Nephron progenitor cell (in vitro differentiated cells): Measurements from ENCODE around the gene TMEM234.

Experiments used
- DNase-seq: peaks from one replicate; pipeline ENCODE4 v3.0.0; 2021
- H3K27ac Mint-ChIP-seq: 2 replicates; pipeline ENCODE4 v1.8.0; 2021; ENCODE audit warnings: mild to moderate bottlenecking, moderate library complexity, mixed read lengths
- H3K27me3 Mint-ChIP-seq: 2 replicates; pipeline ENCODE4 v1.8.0; 2021; ENCODE audit warnings: mild to moderate bottlenecking, low read depth, mixed read lengths; ENCODE audit not compliant: poor library complexity
- H3K36me3 Mint-ChIP-seq: 2 replicates; pipeline ENCODE4 v1.8.0; 2021; ENCODE audit warnings: low read depth, mixed read lengths
- H3K4me1 Mint-ChIP-seq: 2 replicates; pipeline ENCODE4 v1.8.0; 2021; ENCODE audit warnings: mixed read lengths
- H3K4me3 Mint-ChIP-seq: 2 replicates; pipeline ENCODE4 v1.8.0; 2021; ENCODE audit warnings: mild to moderate bottlenecking, moderate library complexity, mixed read lengths
- H3K9me3 Mint-ChIP-seq: 2 replicates; pipeline ENCODE4 v1.8.0; 2021; ENCODE audit warnings: mild to moderate bottlenecking, moderate library complexity, mixed read lengths
- TF ChIP-seq, protein P1 (sequence below): fragments of 200-600 bp; sonication (generic); IDR thresholded peaks from 2 replicates; pipeline ENCODE4 v1.5.0; 2021; ENCODE audit warnings: antibody characterized with exemption

Gene TMEM234

DNA sequence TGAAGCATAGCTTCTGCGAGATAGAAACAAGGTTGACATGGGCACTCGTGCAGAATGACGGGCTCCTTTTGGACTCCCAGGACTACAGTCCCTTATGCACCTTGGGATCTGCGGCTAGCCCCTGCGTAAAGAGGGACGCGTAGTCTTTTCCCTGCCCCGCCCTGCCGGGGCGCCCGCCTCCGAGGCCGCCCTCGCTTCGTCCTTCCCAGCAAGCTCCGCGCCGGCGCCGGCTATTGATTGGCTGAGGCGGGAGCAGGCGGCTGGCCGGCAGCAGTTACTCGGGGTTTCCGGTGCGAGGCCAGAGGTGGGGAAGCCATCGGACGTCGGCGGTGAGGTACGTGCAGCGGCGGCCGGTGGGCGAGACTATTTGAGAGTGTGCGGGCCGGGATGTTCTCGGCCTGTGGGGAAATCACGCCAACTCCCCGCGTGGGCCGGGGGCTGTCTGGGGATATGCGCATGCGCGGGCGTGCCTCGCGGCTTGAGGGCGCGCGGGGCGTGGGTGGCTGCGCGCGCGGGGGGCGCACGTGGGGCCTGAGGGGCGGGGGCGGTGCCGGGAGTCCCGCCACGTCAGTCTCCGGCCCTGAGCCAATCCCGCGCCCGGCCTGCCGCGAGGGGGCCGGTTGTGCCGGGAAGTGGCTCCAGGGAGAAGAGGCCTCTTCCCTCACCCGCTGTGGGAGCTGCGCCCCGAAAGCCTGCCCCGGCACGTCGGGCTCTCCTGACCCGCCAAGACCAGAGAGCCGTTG, 42.5 kb downstream of the TMEM234 start, which contains the start of gene TXLNA:
Gene TXLNA (plus strand): TSS at position 233 of the 743 bp plus-strand sequence. CDS start 671 bp downstream, outside the sequence.
- TF ChIP-seq, protein P1, sequence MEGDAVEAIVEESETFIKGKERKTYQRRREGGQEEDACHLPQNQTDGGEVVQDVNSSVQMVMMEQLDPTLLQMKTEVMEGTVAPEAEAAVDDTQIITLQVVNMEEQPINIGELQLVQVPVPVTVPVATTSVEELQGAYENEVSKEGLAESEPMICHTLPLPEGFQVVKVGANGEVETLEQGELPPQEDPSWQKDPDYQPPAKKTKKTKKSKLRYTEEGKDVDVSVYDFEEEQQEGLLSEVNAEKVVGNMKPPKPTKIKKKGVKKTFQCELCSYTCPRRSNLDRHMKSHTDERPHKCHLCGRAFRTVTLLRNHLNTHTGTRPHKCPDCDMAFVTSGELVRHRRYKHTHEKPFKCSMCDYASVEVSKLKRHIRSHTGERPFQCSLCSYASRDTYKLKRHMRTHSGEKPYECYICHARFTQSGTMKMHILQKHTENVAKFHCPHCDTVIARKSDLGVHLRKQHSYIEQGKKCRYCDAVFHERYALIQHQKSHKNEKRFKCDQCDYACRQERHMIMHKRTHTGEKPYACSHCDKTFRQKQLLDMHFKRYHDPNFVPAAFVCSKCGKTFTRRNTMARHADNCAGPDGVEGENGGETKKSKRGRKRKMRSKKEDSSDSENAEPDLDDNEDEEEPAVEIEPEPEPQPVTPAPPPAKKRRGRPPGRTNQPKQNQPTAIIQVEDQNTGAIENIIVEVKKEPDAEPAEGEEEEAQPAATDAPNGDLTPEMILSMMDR = no peak
- H3K4me3 Mint-ChIP-seq = peak within 1 kb of the TSS; percentile 94
- peaks cover 31% of the 10 kb centered on the region for H3K4me1 Mint-ChIP-seq
- peak within 1 kb of the TSS; percentile 99 for H3K27ac Mint-ChIP-seq
- peaks cover 53% of the 10 kb centered on the region for H3K36me3 Mint-ChIP-seq
- DNase-seq = peak; percentile 88
- H3K27me3 Mint-ChIP-seq = no peaks in the 10 kb centered on the region
- H3K9me3 Mint-ChIP-seq = no peaks in the 10 kb centered on the region

DNA sequence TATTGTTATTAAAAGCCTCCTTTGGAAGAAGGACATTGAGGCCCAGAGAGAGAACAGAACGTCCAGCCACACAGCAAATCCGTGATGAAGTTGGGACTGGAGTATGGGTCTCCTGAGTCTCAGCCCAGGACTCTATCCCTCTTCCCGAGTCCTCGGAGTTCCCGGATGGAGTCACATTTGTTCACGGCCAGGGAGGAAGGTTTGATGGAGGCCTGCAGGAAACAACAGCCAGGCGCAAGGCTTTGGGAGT, 43.0 kb downstream of the TMEM234 start:
- no peak for DNase-seq
- H3K27ac Mint-ChIP-seq = peak overlapping the region; percentile 38
- peaks cover 53% of the 10 kb centered on the region for H3K36me3 Mint-ChIP-seq
- TF ChIP-seq, protein P1 = no peak
- no peaks in the 10 kb centered on the region for H3K27me3 Mint-ChIP-seq
- H3K9me3 Mint-ChIP-seq = no peaks in the 10 kb centered on the region
- H3K4me3 Mint-ChIP-seq = peak overlapping the region; percentile 94
- H3K4me1 Mint-ChIP-seq = peaks cover 30% of the 10 kb centered on the region

DNA sequence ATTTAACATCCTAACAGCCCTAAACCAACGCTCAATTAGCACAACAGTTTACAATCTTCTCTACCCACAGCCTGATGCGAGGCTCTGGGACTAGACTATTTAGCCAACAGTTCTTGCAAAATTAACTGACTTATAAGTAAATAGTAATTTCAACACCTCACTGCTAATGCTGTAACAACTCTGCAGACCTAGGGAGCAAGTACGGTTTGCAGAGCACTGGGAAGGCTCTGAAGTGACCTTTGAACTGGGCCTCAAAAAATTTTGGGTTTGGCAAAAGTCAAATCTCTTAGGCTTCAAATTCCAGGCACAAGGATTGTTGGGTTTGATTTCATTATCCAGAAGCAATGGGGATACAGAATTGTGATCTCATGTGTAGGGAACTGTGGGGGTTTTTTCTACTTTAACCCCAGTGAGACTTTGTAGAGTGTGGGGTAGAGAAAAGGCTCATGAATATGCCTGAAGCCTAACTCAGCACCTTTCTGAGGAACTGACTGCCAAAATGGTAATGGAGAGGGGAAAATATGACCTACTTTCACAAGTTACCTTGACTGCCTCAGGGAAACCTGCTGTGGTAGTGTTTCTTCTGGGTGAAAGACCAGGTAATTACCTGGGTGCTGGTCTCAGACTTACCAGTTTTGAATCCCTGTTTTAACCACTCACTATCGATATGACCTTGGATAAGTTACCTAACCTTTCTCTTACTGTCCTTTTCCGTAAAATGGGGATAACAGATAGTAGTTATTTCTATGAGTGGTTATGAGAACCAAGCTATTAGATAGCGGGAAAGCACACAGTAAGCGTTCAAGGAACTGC, 43.6 kb downstream of the TMEM234 start:
- H3K27me3 Mint-ChIP-seq = no peaks in the 10 kb centered on the region
- peak overlapping the region; percentile 38 for H3K27ac Mint-ChIP-seq
- peak overlapping the region; percentile 94 for H3K4me3 Mint-ChIP-seq
- H3K4me1 Mint-ChIP-seq = peaks cover 26% of the 10 kb centered on the region
- TF ChIP-seq, protein P1 = no peak
- H3K9me3 Mint-ChIP-seq = no peaks in the 10 kb centered on the region
- DNase-seq = no peak
- H3K36me3 Mint-ChIP-seq = peaks cover 50% of the 10 kb centered on the region

DNA sequence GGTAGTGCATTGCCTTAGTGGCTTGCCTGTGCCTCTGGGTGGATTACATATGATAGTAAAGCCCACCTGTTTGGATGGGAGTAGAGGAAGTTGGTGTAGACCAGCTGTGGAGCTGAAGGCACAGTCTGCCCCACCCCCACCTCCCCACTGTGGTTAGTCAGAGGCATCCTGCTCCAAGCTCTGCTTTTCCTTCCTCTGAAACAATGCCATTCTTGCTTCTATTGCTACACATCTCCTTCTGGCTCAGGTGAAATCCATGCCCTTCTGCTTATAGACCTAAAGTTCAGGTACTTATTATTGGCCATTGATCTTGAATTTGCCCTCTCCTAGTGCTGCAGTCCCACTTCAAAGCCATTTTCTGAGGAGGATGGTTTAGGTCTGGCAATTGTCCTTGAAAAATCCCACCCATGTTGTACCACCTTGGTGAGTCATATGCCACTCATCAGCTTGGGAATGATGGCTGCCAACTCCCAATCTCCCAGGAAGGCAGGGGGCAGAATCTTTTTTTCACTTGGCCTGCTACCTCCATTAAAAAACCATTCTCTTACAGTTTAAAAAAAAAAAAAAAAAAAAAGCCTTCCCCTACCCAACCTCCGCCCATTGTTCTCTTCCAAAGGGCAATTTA, 49.4 kb downstream of the TMEM234 start:
- Mint-ChIP-seq H3K27me3 (no peaks in the 10 kb centered on the region), H3K36me3 (peaks cover 75% of the 10 kb centered on the region), H3K4me3 (no peak overlapping the region), H3K27ac (peak overlapping the region; percentile 19), H3K4me1 (no peaks in the 10 kb centered on the region), H3K9me3 (no peaks in the 10 kb centered on the region)
- no peak for DNase-seq
- TF ChIP-seq, protein P1 = no peak

DNA sequence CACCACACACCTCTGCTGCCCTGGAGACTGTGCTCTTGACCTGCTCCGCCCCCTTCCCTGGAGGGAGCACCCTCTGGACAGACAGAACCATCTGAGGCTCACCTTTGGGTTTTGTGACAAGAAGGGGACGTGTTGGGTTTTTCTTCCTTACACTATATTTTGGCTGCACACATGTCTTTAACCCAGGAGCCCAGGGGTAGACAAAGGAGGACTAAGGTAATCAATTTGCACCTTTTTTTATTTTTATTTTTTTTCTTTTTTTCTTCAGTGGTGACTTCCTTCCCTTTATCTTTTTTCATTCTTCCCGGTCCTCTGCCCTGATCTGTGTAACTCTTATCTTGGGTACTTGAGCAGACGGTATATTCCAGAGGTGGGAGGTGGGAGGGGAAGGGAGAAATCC, 51.2 kb downstream of the TMEM234 start:
- peak overlapping the region; percentile 39 for H3K27ac Mint-ChIP-seq
- H3K4me3 Mint-ChIP-seq = no peak overlapping the region
- no peaks in the 10 kb centered on the region for H3K27me3 Mint-ChIP-seq
- DNase-seq = no peak
- H3K36me3 Mint-ChIP-seq = peaks cover 76% of the 10 kb centered on the region
- H3K4me1 Mint-ChIP-seq = no peaks in the 10 kb centered on the region
- TF ChIP-seq, protein P1 = no peak
- no peaks in the 10 kb centered on the region for H3K9me3 Mint-ChIP-seq
